HG02588 (cell line): ENCODE data around the gene RHOJ.

Source experiments
- ATAC-seq: cut with Tn5 transposase; IDR thresholded peaks from one replicate; pipeline ENCODE4 v1.9.1; 2021; ENCODE audit warnings: mild to moderate bottlenecking, moderate library complexity; ENCODE audit not compliant: unreplicated experiment

Gene RHOJ

DNA sequence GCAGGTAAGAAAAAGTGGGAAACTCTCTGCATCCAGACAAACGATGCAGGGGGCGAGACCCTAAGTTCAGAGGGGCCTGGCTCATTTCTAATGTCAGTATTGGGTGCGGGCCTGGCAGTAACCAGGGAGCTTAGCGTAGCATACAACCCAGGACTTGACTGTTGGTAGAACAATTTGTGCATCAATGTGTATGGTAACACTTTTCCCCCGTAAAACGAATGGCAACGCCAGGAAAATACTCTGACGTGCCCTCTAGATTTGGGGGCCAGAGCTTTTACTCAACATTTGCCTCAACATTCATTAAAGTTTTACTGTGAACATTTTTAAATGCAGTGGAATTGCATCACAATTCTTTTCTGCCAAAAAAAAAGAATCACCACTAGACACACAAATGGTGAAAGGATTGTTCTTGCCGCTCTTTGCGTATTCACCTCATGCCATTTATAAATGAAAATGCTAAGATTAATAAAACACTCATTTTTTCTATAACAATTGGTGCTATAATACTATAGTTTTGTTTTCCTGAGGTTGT is 867 bp downstream of the RHOJ start:
- ATAC-seq, result no peak

DNA sequence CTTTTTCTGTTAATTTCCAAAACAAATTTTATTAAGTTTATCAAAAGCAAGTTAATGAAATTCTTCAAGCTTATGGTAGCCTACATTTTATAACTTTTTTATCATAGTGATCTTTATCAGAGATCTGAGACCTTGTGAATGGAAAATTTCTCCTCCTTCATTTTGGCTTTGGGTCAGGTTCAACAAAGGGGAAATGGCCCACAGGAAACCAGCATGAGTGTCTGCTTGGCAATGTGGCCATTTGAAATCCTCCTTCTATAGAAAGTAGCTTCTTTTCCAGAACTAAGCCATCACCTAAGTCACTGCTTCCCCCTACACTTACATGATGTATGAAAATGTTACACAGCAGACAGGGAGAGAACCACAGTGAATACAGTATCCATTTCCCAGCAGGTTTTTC is 1.6 kb downstream of the RHOJ start:
- ATAC-seq, result no peak

DNA sequence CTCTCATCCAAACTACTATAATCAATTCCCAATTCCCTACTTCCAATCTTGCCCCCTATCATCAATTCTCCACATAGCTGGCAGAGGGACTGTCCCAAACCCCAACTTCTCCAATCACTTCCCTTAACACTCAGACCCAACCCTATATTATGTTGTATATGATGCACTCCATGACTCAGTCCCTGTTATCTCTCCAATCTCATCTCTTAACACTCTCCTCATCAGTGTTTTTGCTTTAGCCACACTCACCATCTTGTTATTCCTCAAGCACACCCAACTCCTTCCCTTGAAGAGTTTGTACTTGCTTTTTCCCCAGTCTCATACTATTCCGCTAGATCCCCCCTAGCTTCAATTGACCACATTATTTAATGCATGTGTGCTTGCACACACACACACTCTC is 4.9 kb downstream of the RHOJ start:
- no peak for ATAC-seq

- ATAC-seq, result no peak
These were observed 6.6 kb downstream of the RHOJ start for GRCh38 chr14:63210812-63211211.

GRCh38 chr14:63212209-63212608 is 8.0 kb downstream of the RHOJ start:
- ATAC-seq, result no peak

DNA sequence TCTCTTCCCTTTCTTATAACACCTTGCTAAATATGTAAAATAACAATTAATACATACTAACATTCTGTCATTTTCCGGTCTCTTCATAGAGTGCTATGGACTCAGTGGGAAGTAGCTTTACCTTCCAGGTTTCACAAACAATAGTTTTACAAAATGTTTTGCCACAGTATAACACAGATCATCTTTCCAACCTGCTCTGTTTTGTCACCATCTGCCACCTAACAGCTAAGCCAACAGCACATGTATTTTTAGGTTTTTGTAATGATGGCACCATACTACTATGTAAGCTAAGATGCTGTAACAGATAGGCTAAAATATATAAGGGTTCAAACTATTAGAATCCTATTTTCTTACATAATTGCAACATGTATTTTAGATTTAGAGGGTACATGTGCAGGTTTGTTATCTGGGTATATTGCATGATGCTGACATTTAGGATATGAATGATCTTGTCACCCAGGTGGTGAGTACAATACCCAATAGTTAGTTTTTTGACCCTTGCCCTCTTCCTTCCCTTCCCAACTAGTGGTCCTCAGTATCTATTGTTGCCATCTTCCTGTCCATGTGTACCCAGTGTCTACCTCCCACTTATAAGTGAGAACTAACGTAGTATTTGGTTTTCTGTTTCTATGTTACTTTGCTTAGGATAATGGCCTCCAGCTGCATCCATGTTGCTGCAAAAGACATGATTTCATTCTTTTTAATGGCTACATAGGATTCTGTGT is 8.7 kb downstream of the RHOJ start:
- ATAC-seq, result no peak

DNA sequence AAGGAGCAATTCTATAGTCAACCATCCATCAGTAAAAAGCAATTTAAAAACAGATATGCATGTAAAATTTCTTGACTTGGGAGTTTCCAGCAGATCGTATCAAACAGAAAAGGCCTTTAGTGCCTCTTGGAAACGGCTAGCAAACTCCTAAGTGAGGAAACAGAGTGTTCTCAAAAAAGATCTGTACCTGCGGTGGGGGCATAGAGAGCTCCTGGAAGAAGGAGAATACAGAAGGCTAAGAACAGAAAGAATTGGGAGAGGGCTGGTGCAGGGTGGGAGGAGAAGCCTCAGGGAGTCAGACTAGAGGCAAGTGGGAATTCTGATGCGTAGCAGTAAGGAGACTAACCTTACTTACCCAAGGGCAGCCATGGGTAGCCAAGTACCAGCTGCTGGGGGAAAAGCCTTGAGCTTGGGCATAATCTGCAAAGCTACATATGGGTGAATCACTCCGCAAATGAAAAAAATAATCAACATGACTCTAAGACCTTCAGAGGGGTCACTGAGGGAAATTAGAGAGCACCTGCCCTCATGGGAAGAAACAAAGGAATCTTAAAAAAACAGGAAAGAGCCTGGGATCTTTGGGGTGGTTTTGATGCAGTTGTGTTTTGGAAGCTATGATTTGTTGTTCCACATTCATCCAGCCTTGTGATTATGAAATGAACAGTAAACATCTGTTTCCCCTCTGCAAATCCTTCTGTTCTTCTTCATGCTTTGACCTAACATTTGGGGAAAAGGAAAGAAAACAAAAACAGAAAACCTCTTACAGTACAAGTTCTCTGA is 10.4 kb downstream of the RHOJ start:
- no peak for ATAC-seq

- ATAC-seq, result no peak
These were observed 16.3 kb downstream of the RHOJ start for GRCh38 chr14:63220526-63220925.

DNA sequence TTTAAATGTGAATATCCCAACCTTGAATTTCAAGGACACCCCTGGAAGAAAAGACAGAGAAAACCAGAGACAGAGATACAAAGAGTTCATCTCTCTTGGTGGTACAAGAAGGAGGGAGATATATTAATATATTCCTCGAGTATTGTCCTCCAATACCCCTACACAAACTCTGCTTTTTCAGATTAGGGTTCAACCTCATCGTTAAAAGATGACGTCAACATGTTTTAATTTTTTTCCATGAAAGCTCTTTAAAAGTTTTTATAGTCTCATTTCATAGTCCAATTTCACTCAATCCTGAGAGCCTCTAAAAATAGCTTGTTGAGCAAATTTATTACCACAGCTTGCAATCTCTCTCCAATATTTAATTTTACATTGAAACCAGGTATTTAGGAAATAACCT is 19.4 kb downstream of the RHOJ start:
- no peak for ATAC-seq

DNA sequence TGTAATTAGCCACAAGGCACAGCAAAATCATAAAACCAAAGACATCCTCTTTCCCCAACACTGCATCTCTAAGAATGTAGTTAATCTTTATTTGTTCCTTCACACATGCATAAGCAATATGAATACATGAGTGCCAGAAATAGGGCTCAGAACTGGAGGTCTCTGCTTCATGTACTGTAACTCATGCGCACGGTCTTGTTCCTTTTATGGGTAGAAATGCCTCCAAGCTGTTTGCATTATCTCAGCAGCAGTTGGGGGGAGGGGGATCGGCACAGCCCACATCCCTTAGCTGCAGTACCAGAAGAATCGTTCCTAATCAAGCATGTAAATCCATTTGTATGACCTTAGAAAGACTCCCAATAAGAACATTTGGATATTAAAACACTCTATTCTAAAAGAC is 20.0 kb downstream of the RHOJ start:
- no peak for ATAC-seq

- ATAC-seq, result no peak
These were observed 24.0 kb downstream of the RHOJ start for GRCh38 chr14:63228217-63228616.

DNA sequence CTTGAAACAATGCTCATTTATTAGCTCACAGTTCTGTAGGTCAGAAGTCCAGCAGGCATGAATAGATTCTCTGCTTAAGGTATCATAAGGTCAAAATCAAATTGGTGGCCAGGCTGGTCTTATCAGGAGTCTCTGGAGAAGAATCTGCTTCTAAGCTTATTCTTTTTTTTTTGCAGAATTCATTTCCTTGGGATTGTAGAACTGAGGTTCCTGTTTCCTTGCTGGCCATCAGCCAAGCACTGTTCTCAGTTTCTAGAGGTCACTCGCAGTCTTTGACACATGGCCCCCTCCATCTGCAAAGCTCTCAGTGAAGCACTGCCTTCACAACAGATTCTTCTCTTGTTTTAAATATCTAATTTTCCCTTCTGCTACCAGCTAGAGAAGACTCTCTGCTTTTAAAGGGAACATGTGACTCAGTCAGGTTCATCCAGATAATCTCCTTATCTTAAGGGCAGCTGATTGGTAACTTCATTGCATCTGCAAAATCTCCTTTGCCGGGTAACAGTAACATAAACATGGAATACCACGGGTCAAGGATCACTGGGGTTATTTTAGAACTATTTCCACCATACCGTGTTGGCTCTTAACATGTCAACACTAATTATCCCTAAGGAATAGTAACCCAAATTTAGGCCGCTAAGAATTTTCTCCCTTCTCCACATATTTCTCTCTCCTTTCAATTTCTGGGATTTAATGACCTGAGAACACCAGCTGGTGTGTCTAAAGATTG is 25.3 kb downstream of the RHOJ start:
- ATAC-seq, result no peak

DNA sequence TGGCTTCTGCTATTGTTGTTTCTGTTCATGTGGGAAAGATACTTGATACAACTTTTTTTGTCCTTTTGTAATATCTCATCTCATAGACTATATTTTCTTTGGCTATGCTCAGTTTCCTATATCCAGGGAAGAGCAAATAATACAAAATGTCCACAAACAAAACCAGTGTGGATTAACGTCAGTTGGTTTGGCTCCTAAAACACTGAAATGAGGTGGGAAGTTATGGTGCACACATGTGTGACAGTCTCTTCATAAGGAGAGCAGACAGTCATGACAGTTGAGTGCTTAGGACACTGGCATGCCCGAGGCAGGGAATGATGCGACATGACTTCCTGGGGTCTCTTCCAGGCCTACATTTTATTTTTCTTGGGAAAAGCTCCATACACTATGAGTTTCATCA is 27.5 kb downstream of the RHOJ start:
- ATAC-seq, result no peak

DNA sequence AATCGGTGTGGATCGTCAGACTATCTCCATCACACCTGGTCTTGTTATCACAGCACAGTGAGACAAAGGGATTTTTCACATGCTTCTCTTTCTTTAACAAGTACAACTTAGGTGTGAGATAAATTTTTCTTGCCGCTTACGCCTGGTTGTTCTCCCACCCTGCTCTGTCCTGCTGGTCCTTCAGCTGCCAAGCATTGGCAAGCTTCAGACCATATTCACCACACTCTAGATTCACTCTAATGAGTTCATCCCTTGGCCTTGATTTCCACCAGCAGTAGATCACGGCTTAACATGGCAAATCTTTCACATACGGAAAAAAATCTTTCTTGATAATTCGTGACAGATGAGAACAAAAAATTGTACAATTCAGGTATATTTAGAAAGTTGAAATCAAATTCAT is 33.5 kb downstream of the RHOJ start:
- no peak for ATAC-seq

GRCh38 chr14:63240221-63240620 is 36.0 kb downstream of the RHOJ start:
- ATAC-seq, result no peak

DNA sequence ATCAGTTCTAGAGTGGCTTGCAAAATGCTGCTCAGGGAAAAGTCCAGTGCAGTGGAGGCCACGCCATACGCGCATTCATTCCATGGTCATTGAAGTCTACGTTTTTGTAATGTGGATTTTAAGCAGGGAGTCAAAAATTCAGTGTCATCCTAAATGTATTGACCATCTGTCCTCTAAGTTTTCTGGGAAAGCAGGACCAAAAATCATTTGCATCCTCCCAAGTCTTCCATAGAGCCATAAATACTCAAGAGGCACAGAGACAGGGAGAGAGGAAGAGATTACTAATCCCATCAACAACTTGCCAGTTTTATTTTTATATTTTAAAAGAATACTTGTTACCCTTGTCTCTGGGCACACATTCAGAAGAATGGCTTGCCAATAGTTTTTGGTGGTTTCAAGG is 36.9 kb downstream of the RHOJ start:
- ATAC-seq, result no peak

- ATAC-seq, result no peak
These were observed 39.4 kb downstream of the RHOJ start for GRCh38 chr14:63243646-63244045.

DNA sequence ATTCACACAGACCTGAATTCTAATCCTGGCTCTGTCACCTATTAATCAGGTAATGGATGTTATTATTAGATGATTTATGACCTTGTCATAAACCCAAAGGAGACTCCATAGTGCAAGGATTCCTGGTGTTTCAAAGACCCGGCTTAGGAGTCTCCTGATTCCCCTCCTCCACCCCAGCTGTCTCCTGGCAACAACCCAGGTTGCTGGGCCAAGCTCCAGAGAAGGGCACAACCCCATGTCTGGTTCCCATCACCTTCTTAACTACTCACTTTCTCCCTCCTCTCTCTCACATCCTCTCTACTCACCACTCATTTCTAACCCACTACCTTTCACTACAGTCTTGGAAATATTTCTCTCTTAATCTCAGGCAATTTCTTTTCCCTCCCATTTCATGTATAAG is 41.6 kb downstream of the RHOJ start:
- no peak for ATAC-seq

DNA sequence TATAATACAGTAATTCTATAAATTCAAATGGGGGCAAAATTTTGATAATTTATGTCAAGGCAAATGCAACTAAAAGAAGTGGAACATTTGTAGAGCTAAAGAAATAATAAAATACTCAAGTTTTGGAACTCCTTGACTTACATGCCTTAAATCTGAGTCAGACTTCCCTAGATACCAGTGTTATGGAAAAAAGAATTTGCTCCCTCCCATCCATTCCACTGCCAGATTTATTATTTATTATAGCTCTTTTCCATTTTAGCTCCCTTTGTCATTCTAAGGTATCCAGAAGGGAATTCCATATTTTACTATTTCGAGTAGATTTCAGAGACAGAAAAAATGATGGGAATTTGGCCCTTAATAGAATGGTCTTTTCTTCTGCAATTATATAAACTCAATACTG is 44.0 kb downstream of the RHOJ start:
- no peak for ATAC-seq

DNA sequence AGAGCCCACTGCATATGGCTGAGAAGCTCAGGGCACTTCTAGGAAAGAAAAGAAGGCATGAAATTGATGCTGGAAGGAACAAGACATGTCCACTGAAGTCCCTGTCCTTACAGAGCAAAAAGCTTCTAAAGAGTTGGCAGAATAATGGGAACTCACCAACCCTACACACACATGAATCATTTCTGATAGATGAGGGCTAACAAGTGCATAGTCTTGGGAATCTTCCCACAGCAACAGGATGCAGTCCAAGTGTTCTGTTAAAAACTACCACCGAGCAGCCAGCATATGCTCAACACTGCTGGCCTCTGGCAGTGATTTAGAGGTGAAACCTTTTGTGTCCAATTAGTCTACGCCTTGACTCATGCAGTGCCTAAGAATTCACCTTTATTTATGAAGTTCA is 44.8 kb downstream of the RHOJ start:
- no peak for ATAC-seq

GRCh38 chr14:63257299-63257698 is 53.1 kb downstream of the RHOJ start:
- no peak for ATAC-seq

GRCh38 chr14:63262446-63262845 is 58.2 kb downstream of the RHOJ start:
- no peak for ATAC-seq
